ENCODE results near the gene TAF10.
A peak's percentile ranks its signal among the peaks of the same experiment; 100 is the strongest.

TAF10 gene

DNA sequence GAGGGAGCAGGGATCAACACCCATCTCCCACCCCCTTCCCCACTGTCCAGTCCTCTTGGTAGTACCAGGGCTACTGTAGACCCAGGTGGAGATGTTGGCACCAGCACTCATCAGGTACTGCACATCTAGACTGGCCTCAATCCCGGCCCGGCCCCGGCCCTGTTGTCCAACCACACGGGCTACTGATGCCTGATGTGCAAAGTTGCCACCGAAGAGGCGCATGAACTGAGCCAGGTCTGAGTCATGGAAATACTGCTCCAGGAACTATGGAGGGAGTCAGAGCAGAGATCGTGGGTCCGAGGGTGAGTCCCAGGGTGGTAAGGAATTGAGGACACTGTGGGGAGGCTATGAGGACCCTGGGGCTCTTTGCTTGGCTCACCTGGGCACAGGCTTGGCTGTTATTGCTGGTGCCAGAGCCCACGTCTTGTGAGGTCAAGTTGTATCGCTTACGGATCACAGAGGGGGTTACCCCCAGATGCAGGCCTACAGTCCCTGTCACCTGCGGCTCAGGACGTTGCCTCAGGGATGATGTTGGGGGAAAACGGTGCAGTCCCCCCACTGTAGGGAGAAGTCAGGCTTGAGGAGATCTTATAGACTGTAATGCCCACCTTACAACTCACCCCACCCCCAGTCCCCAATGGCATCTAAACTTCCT lies 4.7 kb upstream of the TAF10 start:
- no peak for TF ChIP-seq CTCF (conservative IDR thresholded peaks at IDR 0.05)
- H3K27ac ChIP-seq, result no peak overlapping the region

DNA sequence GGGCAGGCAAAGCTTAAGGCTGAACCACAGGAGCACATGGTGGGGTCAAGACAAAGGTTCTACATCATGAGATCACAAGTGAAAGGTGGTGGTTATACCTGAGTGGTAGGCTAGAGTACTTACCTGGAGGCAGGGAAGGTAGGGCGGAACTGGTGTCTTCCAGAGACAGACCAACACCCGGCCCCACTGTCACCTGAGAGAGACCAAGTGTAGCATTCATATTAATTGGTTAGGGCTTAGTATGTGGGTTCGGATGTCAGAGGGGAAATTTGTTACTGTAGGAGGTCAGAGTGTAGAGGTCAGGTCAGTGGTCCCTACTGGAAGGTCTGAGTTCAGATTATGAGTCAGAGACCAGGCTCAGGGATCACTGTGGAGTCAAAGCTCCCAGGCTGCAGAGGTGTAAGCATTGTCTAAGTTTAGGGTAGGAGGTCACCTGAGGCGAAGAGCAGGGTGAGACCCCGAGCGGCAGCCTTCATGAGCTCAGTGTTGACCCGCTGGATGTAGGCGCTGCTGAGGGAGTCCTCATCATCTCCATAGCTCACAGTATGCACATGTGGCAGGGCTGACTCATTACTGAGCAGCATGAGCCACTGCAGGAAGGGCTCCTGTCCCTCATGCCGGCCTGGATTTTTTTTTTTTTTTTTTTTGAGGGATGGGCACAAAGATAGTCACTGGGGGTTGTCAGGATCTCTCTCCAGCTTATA lies 4.0 kb upstream of the TAF10 start:
- no peak for TF ChIP-seq CTCF (conservative IDR thresholded peaks at IDR 0.05)
- H3K27ac ChIP-seq, result no peak overlapping the region

DNA sequence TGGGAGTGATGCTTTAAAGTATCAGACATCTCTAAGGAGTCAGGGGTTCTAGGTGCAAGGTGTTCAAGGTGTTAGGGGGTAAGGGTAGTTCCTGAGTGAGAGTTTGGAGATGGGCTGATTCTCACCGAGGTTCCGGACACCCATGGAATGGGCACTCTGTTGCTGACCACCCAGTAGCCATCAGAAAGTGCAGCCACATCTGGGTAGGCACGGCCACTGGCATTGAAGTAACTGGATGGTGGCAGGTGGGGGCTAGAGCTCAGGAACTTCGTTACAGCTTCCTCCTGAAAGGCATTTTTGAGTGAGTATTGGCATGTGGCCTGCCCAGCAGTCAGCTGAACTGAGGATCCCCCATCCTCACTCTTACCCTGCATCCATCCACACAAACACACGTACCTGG lies 3.0 kb upstream of the TAF10 start:
- H3K27ac ChIP-seq, result no peak overlapping the region
- TF ChIP-seq CTCF (conservative IDR thresholded peaks at IDR 0.05), result no peak

GRCh38 chr11:6614446-6614845 lies 2.4 kb upstream of the TAF10 start:
- no peak overlapping the region for H3K27ac ChIP-seq
- no peak for TF ChIP-seq CTCF (conservative IDR thresholded peaks at IDR 0.05)

GRCh38 chr11:6613496-6613895 lies 1.5 kb upstream of the TAF10 start:
- TF ChIP-seq CTCF (conservative IDR thresholded peaks at IDR 0.05), result no peak
- H3K27ac ChIP-seq, result peak overlapping the region; percentile 96

DNA sequence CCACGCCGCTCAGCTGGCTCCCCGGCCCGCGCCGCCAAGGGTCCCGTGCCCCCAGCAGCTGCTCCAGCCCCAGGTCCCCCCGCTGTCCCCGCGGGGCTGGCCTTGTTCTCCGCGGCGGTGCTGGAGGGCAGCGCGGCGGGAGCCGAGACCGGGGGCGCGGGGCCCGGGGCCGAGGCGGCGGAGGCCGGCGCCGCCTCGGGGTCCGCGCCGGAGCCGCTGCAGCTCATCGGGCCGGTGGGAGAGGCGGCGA lies 128 bp downstream of the TAF10 start:
- peak overlapping the region; percentile 96 for H3K27ac ChIP-seq

More for the DNA sequence above, 128 bp downstream of the TAF10 start:
- TF ChIP-seq CTCF (conservative IDR thresholded peaks at IDR 0.05), result no peak
